HuH-7.5 (cell line): ENCODE data around the gene WWOX.
"Not testable (repeated sequence)": the region's sequence is repeated elsewhere in the genome, so short reads cannot be mapped to it uniquely, and the experiment has no call there.

Experiments
- DNase-seq: peaks from one replicate; pipeline ENCODE4 v3.0.0; 2011; ENCODE audit warnings: low spot score

WWOX gene

DNA sequence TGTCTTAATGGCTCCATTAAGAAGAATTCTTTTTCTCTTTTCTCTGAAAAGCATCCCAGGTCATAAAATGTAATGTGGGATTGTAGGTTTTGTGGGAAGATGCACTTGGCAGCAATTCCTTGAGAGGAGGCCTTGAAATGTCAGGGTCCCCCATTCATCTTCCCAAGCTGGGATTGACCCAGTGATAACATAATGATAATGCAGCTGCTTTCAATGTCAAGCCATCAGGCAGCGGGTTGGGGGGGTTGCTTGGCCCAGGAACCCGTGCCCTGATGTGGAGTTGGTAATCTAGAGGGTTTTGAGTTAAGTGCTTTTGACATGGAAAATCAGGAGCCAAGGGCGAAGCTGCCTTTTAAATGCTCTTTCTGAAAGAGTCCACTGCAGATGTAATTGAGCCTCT lies 484.0 kb downstream of the WWOX start:
- DNase-seq, result no peak

DNA sequence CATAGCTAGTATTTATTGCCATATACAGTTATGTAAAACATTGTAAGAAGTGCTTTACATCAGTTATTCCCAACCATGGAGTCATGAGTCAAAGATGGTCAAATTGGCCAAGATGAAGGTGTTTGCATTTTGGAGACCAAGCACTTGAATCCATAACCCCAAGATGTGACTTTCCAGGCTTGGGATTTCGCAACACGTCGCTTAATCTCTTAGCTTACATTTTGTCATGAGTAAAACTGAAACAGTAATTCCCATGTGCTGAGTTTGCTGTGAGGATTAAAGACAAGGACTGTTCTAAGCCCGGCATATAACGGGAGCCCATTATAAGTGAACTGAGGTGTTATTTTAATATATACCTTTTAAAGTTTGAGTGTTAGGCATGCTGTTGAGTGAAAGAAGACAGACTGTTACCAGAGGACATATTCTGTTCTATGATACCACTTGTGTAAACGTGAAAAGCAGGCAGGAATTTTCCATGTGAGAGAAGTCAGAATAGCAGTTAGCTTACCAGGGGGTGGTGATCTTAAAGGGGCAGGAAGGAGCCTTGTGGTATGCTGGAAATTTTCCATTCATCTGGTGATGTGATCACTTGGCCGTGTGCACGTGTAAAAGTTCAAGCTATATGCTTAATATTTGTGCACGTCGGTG lies 484.9 kb downstream of the WWOX start:
- no peak for DNase-seq

DNA sequence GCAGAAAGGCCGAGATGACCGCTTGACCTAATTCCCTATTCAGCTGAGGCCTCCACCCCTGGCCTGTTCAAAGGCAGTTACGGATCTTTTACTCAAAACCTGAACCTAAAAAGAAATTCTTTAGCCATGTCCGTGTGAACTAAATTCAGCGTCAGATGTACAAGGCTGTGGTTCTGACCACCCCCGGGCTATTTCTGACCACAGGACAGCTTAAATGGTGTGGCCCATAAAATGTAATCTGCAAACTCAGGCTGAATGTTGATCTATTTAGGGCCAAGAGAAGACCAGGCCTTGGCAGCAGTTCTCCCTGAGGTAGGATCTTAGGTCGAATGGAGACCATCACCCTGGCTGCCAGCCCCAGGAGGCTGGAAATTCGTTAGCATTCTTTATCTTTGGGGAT lies 485.5 kb downstream of the WWOX start:
- no peak for DNase-seq

DNA sequence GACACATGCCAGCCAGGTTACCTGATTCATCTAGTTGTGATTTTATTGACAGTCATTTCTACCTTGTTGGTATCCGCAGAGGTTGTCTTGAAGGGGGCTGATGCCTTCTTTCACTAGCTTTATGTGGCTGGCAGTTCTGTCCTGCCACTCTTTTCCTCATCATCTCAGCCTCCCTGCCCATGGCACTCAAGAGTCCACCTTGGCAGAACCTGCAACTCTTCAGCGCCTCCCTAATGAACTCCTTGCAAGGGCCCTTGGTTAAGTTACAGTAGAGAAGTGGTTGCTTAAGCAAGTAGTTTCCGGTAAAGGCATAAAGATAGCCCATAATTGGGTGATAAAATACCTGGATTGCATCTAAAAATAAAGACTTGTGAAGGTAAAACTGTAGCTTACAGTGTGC lies 489.9 kb downstream of the WWOX start:
- DNase-seq, result no peak

DNA sequence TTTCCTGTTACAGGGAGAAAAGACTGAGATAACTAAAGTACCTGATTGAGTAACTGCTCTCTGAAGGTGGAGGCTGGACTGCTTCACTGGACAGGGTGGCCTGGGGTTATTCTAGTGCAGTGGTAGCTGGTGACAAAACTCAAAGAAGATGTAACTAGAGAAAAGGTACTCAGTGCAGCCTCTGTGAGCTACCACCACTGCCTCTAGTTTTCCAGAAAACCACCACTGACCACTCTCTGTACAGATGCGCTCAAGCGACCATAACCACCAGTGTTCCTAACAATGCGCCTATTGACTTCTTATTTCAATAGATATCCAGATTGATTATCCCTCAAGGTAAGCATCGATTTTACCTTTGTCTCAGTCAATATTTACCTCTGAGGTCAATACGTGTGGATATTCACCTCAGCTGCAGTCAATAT lies 492.2 kb downstream of the WWOX start:
- DNase-seq, result peak; percentile 38

DNA sequence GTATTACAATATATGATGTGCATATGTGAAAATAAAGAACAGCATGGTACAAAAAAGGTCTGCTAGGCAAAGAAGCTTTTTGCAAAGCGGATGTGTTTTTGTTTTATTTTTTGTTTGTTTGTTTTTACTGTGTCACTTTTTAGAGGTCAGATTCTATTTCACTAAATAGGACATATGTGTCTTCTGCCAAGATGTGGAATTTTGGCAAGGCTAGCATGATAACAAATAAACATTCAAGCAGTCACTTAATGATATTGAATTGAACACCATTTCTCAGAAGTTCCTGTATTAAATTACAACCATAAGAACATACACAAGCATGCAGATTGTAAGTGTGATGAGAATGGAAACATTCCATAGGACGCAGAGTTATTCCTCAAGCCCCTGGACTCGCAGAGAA lies 492.7 kb downstream of the WWOX start:
- no peak for DNase-seq

DNA sequence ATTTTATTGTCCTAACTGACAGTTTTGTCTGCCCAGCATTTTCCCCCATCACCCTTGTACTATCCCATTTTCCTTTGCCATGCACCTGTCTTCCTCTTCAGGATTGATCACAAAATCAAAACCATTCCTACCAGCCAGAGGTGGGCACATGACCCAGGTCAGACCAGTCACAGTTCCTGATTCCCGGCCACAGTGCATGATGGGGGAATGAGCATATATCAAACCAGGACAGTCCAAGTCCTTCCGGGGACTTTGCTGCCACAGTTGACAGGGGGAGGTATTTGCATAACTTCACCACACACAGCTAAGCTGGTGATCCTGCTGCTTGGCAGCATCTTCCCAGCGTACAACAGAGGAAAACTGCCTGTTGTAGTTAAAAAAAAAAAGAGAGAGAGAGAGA lies 493.9 kb downstream of the WWOX start:
- no peak for DNase-seq

DNA sequence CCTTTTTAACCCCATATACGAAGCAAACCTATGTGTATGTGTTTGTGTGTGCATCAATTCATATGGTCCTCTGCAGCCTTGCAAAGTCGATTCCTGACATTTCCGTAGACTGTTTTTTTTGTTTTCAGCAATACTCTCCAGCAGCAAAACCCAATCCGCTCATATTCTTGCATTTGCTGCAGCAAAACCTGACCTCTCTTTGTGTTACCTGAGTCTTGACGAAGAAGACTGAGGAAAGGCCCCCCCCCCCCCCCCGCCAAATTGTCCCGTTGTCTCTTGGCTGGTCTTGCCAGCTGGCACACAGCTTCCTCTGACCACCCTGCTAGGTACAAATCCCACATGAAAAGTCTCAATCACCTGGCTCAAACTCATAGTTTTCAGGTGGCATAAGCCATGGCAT lies 494.7 kb downstream of the WWOX start:
- DNase-seq, result no peak

DNA sequence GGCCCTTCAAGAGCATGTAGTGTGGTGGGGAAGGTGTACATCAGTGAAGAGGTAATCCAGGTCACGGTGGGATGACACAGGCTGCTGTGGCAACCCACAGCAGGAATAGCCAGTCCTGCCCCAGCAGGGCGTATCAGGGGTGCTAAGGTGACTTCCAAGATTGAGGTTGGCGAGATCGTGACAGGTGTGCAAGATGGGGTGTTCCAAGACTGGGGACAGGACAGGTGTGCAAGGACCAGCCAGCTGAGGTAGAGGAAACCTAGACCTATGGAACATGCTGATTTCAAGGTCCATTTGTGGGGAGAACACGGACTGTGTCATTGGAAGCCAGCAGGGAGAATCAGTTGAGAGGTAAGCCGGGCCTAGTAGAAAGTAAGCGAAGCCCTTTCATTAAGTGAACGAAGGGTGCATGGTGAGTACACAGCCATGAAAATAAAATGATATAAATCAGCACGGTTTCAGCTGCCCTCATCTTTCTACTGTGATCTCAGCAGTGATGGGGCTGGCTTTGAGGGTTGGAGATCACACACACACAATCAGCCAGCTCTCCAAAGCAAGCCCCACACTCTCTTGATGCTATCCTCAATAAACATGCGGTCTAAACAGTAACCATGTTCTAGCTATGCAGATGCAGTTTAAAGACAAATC lies 497.0 kb downstream of the WWOX start:
- DNase-seq, result no peak

DNA sequence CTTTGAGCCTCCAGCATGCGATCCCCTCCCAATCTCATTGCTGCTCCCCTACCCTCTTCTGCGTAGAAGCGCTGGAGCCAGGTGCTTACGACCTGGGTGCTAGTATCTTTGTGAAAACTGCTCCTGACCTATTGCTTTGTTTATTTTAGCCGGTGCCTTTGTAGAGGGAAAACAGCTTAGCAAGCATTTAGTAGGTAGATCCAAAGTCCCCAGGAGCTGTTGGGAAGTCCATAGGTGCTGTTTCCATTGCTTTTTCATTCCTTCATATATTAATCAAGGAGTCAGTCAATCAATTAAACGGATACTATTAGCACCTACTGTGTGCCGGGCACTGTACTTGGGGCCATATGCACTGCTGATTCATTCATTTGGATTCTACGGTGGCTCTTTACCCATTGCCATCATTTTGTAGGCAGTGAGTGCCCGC lies 497.6 kb downstream of the WWOX start:
- DNase-seq, result peak; percentile 55

DNA sequence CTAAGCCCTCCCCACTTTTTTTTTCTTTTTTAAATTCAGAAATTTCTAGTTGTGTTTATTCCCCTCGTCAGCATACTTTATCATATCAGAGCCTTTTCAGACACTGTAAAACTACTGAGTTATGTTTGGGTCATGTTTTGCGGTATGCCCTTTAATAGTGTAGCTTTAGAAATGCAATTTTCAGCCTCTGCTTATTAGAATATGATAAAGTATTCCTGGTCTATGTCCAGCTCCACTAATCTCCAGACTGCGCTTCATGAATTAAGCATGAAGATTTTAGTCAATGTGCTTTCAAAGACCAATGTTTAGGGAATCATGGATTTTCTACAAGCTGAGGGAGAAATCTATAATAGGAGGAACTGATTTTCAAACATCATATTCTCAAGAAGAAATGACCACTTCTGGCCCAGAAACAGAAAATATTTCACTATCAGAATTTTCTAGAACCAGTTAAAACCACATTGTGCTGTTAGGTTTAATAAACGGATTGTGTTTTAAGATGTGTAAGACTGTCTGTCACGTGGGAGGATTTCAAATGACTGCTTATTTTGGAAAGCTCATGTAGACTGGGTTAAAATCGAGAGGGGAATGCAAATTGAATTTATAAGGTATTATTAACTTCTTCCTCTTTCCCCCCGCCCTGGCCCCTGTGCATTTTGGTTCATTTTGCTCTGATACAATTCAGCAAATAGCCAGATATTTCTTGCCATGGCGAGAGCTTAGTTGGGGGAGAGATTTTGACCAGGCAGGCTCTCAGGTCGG lies 498.5 kb downstream of the WWOX start:
- no peak for DNase-seq

DNA sequence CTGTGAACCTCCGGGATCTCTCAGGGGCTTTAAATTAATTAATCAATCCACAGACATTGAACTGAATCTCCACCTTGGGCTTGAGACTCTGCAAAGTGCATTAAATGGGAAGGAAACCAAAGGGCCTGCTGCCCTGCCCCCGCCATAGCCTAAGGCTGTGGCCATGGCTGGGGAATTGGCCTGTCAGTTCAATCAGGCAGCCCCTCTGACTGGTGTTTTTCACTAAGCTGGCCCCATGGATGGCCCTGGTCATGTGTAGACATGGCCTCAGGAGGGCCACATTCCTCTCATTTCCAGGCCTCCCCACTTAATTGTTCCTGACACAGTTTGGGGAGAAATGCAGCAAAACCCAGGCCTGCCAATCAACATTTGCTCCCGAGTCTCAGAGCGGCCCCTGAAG lies 499.8 kb downstream of the WWOX start:
- DNase-seq, result no peak

DNA sequence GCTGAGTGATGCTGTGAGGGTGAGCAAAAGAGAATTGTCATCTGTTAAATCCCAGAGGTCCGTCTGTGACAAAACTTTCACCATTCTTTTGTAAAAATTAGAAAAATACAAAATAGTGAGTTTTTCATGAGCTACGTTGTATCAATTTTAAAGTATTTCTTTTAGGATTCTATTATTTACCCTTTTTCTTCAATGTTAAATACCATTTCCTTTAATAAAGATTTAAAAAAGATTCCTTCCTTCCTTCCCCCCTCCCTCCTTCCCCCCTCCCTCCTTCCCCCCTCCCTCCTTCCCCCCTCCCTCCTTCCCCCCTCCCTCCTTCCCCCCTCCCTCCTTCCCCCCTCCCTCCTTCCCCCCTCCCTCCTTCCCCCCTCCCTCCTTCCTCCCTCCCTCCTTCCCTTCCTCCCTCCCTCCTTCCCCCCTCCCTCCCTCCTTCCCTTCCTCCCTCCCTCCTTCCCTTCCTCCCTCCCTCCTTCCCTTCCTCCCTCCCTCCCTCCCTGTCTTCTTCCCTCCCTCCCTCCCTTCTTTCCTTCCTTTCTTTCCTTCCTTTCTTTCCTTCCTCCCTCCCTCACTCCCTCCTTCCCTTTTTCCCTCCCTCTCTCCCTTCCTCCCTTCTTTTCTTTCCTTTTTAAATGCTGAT lies 505.1 kb downstream of the WWOX start:
- DNase-seq, result not testable (repeated sequence)

DNA sequence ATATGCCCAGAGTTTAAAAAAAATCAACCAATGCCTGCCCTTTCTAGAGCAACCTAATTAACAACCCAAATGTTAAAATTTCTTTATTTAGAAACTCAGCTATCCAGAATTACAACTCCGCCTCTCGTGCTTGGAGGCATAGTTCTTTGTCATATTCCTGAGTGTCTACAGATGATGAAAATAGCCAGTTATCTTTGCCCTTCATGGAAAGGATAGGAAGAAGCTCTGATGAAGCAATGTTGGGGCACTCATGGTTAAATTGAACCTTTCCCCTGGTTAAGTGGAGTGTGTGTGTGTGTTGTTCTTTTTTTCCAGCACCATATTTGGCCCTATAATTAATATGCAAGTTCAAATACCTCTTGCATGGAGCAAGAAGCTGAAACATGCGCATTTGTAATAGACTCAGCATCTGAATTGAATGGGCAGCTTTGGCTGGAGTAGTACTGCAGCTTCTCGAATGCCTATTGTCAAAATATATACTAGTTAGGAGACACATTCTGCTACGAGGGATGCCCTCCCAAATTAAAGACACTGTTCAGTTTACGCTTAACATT lies 506.2 kb downstream of the WWOX start:
- no peak for DNase-seq

DNA sequence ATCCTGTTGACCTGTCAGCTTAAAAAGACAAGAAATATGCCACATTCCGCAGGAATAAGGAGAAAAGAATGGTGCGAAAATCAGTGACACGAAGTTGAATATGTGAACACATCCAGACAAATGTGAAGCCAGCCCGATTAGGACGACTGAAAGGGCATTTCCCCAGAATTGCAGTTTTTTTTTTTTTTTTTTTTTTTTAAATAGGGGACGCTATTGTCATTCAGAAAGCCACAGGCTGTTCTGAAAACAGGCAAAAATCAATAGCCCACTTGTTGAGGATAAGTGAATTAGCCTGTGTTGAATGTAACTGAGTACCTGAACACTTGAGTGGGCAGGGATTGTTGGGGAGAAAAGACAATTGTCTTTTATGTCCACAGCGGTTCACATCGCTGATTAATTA lies 507.1 kb downstream of the WWOX start:
- no peak for DNase-seq

DNA sequence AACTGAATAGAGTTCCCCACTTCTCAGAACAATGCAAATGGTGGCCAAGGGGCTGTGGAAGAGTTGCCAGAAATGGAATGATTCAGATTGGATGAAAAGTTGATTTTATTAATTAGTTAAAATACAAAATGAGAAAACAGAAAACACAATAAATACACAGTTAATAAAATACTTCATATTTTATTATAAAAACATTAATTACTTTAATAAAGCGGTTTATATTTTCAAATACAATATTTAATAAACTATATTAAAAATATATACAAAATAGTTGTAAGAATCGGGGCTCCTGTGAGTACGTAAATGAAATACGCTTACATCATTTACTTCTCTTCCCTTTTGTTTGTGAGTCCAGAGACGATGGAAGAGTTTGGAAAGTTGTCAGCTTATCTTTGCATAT lies 507.6 kb downstream of the WWOX start:
- no peak for DNase-seq

DNA sequence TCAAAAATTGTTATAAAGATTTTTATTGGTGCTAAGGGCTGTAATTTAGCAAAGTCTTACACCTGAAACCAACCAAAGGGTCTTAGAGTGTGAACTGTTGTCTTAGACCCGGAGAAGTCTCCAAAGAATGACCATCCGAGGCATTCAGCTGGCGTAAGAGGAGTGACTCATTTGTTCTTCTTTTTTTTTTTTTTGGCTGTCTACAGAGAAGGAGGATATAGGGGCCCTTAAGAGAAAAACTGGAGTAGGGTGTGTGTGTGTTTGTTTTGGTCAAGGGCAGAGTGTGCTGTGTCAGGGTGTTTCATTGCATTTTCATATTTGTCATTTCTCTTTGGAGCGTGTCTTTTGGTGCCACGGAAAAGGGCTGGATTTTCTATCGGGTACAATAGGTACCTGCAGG lies 508.0 kb downstream of the WWOX start:
- no peak for DNase-seq

DNA sequence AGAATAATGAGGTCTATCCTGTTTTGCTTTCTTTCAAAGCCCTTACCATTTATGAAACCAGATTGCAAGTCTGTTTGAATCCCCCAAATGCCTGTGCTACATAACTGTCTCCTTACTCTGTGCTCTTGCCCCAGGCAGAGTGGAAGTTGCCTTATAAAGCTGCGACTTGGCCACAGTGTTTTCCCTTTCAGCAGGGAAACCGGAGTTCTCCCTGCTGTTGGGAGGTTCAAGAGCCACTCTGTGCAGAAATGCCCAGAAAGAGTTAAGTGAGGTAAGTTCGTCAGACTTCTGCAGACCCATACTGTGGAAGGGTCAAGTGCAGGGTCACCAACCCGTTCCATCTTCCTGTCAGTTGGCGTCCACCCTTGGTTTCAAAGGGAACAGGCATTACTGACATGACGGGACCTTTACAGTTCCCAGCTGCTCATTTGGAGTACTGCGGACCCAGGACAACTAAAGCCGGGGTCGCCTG lies 508.9 kb downstream of the WWOX start:
- DNase-seq, result no peak

DNA sequence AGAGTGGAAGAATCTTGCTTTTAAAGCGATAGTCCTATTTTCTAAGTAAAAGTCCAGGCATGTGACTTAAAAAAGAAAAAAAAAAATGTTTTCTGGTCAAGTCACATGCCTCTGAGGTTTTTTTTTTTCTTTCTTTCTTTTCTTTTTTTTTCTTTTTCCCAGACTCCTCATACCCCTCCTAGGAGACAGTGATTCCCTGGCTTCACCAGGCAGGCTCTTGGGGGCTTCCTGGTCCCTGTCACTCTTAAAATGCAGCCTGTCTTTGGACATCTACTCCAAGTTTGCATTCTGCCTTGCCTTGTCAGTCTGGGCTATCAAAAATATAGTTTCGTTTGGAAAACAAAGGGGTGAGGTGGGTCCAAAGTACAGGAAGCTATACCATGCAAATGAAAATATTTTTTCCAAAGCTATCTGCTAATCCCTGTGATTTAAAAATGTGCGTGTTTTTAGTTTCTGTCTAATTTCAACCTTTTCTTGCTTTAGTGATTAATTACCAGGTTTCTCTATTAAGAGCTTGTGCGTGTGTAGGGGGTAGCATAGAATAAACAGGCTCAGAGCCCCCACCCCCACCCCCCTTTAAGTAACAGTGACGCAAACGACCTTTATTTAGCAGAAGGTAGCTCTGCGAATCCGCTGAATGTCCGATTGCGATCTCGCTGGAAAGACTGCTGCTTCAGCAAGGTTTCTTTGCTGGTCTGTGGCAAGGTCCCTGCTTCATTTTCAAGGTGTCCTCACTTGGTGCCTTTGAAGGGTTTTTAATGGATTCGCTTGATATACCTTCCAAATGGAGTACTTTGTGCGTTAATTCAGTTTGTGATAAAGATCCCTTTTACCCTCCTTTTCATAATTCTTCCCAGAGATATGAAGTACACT lies 510.2 kb downstream of the WWOX start:
- DNase-seq, result no peak

DNA sequence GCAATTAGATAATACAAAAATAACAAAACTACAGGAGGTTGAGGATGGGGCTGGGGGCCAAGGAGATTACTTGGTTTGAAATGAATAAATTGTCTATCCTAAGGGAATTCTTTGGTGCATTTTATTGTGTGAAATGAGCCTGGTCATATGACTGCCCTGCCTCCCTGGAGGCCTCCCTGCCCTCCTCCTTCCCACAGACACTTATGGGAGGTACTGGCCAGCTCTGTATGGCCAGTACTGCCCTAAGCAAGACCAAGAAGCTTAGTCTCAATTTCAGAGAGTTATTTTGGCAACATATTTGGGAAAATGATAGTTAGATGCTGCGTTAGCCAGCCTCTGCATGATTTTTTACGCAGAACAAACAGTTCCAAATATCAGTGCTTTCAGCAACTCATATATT lies 511.9 kb downstream of the WWOX start:
- no peak for DNase-seq

DNA sequence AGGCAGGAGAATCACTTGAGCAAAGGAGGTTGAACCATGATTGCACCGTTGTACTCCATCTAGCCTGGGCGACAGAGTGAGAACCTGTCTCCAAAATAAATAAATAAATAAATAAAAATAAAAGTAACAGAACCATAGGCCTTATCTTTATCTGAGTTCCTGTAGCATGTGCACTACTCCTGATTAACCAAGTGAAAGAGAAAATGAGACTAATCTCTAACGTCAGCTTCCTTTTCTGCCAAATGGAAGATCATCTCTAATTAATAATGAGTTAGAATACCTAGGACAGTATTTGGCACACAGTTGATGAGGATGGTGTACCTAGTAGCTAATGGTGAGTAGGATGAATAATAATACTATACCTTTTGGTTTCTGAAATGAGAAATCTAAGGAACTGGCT lies 520.4 kb downstream of the WWOX start:
- DNase-seq, result no peak

DNA sequence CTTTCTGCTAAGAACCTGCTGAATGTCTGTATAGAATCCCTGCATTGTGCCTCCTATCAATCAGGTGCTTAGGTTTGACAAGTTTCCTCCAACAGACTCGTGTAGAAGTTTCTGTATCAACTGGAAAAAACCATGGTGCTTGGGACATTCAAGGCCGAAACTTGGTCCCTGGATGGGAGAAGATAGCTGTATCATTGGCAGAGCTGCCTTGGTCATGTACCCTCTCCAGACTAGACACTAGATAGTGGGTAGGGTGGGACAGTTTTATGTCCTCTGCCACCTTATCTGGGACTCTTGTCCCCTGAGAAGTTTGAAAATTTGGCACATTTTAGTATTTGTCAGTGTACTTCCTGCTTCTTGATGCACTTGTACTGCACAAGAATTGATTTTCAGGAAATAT lies 520.8 kb downstream of the WWOX start:
- DNase-seq, result no peak
